HG02970 (cell line): ENCODE results near the gene APBA1.

Experiments used
- ATAC-seq: cut with Tn5 transposase; IDR thresholded peaks from one replicate; pipeline ENCODE4 v1.9.1; 2021; ENCODE audit warnings: mild to moderate bottlenecking, moderate library complexity, moderate number of reproducible peaks; ENCODE audit not compliant: unreplicated experiment, low FRiP score

The APBA1 gene

DNA sequence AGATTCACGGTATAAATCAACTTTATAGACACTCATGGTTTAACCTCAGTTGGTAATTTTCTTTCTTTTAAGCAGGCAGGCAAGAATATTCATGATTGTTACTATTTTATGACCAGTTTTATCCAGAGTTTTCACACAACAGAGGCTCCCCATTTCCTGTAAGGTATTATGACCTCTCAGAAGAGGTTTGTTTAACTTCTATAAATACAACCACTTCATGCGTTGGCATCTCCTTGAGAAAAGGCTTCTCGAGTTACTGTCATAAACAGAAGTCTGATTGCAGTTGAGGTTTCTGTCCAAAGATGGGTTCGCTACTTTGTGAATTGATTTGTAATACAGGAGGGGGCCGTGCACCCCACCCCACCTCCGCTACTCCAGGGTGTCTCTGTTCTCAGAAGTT is 291.9 kb downstream of the APBA1 start:
- no peak for ATAC-seq

DNA sequence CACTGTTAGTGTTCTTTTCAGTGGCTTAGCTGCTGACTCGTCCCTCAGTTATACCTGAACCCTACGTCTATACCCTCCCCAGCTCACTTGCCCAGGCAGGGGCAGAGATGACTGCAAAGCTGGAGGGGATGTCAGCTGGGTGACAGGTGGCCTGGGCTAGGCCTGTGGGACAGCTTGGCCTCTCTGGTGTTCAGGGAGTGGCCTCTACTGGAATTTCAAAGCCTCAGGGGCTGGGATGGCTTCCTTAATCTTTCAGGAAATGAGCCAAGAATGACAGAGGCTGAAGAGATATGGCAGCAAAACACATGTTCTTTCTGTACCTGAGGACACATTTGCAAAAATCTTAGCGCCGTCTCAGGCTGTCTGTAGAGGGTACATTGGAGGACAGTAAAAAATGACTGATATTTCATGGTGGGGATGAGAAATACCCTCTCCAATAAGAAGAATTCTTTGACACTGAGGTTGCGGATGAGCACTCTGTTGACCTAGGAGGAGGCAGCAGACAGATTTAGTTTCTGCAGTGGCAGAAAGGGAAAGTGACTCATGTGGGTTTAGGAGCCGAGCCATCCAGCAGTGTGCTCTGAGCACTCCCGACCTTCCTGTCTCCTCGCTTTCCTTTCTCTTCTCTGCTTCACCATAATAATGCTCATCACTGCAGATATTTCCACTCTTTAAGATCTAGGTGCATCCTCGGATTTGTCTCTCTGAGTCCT is 292.7 kb downstream of the APBA1 start:
- ATAC-seq, result no peak

DNA sequence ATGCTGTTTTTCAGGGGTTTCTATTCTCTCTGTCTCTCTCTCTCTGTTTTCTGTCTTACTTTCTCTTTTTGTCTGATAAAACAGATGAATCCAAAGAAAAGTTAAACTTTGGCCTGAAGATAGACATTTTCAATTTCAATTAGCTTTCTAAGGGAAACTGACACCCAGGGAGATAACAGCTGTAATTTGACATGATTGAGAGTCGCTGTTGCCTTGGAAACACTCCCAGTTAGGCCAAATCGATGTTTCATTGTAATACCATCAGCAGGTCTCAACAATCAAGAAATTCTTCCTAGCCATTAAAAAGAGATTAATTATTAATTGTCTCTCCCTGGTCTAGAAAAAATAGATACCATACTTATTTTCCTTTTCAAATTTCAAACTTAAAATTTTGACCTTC is 294.2 kb downstream of the APBA1 start:
- ATAC-seq, result no peak
